Breast epithelium (tissue), 3 donors: ENCODE data around the gene RABGEF1.

ENCODE experiments used
- CTCF ChIP-seq, 3 donors: fragments of 450-650 bp; IDR thresholded peaks; one replicate each; pipeline ENCODE4 v1.5.1; 2016 to 2017; ENCODE audit warnings: antibody characterized with exemption in 3 of 3, mild to moderate bottlenecking in 3 of 3, moderate library complexity in 3 of 3
- POLR2A ChIP-seq: fragments of 450-650 bp; IDR thresholded peaks from one replicate; pipeline ENCODE4 v1.6.1; 2016; ENCODE audit warnings: antibody characterized with exemption, mild to moderate bottlenecking, moderate library complexity
- POLR2AphosphoS5 ChIP-seq, 3 donors: sonication (generic); formaldehyde crosslinking; IDR thresholded peaks; one replicate each; pipeline ENCODE4 v1.6.1; 2017; ENCODE audit warnings: antibody characterized with exemption in 3 of 3

DNA sequence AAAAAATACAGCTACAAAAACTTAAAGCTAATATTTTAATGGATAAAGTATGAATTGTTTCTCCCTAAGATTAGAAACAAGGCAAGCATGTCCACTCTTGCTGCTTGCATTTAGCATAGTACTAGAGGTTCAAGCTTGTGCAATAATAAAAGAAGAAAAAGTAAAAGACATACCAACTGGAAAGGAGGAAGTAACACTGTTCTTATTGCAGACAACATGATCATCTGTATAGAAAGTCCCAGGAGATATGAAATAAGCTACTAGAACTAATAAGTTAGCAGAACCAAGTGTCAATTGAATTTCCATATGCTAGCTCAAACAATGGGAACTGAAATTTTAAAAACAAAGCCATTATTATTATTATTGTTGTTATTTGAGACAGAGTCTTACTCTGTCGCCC lies 20.0 kb upstream of the RABGEF1 start:
- TF ChIP-seq POLR2AphosphoS5 (IDR thresholded peaks at IDR 0.05) (no peak), CTCF (IDR thresholded peaks at IDR 0.05) (no peak), POLR2A (no peak)
